PFSK-1 (cell line): ENCODE results near the gene C10orf143.

Experiments
- POLR2AphosphoS5 ChIP-seq: IDR thresholded peaks from 2 replicates; pipeline ENCODE4 v1.6.1; 2012; ENCODE audit warnings: low read depth, mild to moderate bottlenecking, control low read depth, low read length, moderate library complexity
- REST ChIP-seq, 2 experiments: IDR thresholded peaks; 2 replicates each; pipeline versions ENCODE4 v1.6.1 to v1.8.0; 2011 to 2012; ENCODE audit warnings: low read depth in 2 of 2, low read length in 2 of 2, control low read depth in 1 of 2, inconsistent platforms in 1 of 2, mild to moderate bottlenecking in 1 of 2, moderate library complexity in 1 of 2; ENCODE audit not compliant: insufficient read depth in 1 of 2
- SIN3A ChIP-seq: IDR thresholded peaks from 2 replicates; pipeline ENCODE4 v1.6.1; 2012; ENCODE audit warnings: mild to moderate bottlenecking, low read length, moderate library complexity, borderline replicate concordance; ENCODE audit not compliant: insufficient read depth

GRCh38 chr10:130016993-130017630 lies 93.5 kb downstream of the C10orf143 start:
- TF ChIP-seq REST (IDR thresholded peaks at IDR 0.05; ENCODE audit: insufficient read depth in 1 of 2, low read depth in 2 of 2, low read length in 2 of 2) (no peak), POLR2AphosphoS5 (no peak), SIN3A (no peak)
